Raji (cell line): Measurements from ENCODE around the gene TMPRSS2.

ENCODE experiments used
- POLR2A ChIP-seq: IDR thresholded peaks from 2 replicates; pipeline ENCODE4 v1.6.1; 2011; ENCODE audit warnings: low read depth, low read length, control low read depth; ENCODE audit not compliant: insufficient read depth

The TMPRSS2 gene

DNA sequence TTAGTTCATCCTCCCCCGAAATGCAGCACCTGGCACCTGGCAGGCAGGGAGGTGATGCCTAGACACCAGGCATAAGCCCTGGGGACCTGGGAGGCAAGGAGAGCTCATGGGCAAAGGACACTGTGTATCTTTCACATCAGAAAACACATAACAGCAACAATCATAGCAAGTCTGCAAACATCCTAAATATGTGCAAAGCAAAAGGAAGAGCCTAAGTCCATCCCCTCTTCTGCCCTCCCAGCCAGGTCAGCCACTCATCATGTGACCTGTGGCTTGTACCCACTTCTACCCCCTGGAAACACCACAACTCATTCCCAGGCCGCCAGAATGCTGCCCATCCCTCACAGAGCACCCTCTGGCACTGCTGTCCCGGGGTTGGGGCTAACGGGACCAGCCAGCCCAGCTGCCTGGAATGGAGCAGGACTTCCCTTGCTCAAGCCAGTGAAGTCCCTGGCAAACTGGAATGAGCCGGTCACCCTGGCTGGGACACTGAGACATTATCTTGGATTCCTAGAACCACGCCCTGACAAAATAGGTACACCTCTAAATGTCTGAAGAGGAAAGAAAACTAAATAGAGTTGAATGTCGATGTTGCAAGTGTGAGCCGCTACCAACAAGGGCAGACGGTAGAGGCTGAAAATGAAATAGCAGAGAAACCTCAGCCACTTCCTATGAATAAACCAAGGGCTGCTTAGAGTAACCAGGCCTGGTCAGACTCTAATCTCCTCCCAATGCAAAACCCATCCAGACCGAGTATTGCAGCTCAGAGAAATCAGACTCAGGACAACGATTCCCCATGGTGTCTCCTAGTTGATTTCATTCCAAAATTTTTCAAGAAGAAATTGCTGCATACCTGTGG, 29.4 kb downstream of the TMPRSS2 start:
- no peak for TF ChIP-seq POLR2A

DNA sequence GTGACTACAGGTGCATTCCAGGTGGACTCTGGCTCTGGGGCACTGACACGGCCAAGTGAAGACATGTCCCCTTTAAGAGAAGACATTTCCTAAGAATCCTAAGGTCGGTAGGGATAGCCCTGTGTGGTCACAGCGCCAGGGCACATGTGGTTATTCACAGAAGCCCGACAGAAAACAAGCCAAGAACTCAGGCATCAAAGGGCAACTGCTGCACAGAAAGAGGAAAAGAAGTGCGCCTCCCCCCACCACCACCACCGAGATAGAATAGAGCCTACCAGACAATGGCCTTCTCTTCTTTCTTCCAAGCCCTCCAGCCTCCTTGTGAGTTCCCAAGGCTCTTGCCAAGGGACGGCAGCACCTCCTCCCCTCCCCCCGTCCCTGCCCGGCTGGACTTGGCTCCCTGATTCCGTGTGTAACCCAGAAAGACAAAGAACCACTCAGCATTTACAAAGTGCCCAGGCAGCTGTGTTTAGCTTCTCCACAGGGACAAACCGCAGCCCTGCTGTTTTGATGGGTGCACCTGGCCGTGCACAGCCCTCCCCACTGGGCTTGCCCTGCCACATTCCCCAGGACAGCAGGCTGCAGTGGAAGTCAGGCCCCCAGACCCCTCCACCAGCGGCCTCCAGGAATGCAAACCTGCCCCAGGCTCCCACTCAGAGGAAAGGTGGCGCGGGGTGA, 30.2 kb downstream of the TMPRSS2 start:
- TF ChIP-seq POLR2A: no peak

DNA sequence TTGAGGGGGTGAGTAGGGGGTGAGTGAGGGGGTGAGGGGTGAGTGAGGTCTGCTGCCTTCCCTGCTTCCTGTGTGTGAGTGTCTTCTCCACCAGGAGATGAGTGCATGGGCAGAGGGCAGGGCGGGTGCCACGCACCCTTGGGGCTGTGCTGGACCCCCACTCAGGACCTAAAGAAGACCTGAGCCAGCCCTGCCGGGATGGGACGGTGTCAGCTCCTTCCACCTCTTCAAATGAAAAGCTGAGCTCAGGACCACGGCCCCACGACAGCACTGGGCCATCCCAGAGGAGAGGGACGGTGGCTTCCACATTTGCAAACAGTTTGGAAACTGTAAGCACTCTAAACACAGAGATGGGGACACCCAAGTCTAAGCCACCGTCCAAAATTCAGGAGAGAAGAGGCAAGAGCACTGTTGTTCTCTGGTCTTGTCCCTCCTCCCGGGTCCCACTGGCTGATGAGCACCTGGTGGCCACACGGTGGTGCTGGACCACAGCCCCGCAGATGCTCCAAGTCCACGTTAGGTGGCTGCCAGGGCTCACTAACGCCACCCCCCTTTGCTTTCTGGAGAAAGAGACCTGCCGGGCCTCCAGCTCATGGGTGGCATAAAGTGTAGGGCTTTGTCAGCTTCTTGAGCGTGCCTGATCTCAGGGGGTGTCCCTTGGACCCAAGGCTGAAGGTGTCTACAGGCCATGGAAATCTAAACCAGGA, 32.1 kb downstream of the TMPRSS2 start:
- no peak for TF ChIP-seq POLR2A

DNA sequence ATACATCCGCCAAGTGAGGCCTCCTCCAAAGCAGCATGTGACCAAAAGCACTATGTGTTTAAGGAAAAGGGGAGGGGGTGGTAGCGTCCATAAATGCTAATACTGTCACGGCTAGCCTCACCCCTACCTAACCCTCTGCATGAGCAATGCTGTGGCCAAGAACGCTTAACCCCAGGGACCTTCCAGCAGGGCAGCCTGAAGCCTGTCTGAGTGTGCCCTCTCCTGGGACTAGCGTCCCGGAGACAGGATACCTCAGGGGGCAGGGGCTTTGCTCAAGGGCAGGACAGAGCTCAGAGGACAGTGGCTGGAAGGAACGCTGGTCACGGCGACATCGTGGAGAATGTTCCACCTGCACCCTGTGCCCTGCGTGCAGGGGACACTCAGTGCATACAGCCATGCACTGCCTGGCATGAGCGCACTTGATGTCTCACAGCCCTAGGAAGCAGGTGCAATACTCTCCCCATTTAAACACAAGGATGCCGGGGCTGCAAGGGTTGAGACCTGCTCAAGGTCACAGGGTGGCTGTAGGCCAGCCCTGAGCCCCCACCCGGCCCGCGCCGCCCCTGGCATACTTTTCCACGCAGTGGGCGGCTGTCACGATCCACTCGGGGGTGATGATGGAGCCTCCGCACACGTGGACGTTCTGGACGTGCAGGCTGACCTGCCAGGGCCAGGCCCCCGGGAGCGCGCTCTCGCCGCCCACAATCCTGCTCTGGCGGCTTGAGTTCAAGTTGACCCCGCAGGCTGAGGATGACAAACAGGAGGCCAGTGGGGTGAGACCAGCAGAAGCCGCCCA, 35.0 kb downstream of the TMPRSS2 start:
- TF ChIP-seq POLR2A: no peak

DNA sequence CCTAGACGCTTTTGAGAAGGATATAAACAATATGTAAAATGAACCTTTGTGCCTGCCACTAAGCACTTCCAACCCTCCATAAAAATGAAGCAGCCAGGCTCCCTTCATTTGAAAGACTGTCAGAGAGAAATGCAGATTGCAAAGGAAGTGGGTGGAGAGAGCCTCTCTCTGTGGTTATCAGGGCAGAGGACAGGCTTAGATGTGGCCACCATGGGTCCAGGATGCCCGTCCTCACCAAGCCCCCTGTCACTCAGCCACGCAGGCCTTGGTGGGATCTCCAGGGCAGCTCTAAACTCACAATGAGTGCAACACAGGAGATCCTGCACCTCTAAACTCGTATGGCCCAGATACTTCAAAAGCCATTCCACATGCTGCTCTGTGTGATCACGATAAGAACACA, 37.9 kb downstream of the TMPRSS2 start:
- no peak for TF ChIP-seq POLR2A

DNA sequence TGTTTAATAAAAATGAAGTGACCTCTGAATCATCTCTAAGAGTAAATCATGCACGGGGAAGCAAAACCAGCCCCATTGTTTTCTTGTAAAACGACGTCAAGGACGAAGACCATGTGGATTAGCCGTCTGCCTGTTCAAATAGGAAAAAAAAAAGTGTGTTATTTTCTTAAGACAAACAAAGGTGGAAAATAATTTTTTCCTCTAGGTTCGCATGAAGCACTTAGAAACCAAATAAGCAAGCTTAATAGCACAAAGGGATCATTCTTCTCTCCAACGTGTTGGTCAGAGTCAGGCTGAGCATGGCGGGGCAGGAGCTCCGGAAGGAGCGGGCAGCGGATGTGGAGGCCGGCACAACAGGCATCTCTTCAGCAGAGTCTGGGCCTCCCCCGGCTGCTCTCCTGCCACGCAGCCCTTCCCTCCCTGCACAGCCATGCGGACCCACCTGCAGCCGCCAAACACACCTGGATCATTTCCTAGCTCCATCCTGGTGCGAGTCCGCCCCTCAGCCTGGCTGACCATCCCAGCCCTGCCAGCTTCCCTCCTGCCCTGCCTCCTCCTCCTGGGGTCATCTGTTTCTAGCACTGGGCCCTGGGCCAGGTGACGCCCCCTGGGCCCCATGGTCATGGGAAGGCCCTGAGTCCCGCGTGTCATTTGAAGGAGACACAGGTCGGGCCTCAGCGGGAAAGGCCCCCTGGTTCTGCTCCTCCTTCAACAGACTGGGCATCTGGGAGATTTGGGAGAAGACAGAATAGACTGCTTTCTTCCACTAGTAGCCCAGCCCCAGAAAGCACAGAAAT, 41.7 kb downstream of the TMPRSS2 start:
- TF ChIP-seq POLR2A: no peak

DNA sequence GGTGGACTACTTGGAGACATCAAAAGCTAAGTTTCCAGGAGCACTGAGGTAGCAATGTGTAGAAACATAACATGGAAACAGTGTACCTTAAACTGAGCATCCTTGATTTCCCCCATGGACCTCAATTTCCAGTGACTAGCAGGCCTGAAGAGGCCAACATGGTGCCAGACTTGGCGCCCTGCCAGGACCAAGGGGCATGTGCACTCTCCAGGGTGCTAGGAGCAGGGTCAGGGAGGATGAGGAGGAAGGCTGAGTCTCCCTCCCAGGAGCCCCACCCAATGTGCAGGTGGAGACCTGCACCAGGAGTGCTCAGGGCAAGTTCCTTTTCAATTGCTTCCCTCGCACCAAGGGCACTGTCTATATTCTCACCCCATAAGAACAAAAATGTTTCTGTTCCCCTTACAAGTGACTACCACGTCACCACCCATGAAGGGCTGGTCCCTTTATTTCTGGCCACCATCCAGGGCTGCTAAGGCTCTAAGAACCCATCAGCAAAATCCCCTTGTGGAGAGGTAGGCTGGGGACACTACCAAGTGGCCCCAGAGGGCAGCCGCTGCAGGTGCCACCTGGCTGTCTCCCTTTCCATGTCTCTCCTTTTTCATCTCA, 42.7 kb downstream of the TMPRSS2 start:
- no peak for TF ChIP-seq POLR2A

DNA sequence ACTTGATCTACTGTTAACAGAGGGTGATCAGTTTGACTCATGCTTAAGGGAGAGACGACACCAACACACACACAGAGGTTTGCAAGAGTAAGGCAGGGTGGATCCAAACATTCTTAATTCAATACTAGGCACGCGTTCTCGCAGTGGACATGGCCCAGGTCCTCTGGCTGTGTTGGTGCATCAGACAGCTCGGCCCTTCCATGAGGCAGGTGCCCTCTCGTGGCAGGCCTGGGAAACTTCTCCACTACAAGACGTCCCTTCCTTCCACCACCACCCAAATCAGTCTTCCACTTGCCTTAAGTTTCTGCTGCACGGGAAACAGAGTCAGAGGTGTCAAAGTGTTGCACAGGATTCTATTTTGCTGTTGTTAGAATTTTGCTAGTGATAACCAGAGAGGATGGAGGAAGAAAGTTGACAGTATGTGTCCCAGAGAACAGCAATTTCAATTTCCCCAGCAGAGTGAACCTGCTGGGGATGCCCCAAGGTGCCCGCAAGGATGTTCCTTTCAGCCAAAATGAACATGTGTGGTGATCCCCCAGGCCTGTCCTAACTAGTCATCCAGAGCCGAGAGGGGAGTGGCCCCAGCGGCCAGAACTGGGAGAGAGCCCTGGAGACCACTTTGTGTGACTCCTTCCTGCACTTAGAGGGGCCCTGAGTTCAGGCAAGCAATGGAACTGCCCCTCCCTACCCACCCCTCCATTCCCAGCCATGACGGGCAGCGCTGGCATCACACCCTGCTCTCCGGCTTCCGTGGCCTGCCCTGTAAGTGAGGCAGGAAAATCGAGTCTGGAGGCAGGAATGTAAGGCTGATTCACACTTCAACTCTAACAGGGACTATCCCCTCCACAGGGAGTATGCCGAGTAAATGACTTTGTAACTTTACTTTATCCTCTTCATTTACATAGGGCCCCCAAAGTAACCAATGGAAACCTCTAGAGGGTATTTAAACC, 47.1 kb downstream of the TMPRSS2 start:
- no peak for TF ChIP-seq POLR2A

DNA sequence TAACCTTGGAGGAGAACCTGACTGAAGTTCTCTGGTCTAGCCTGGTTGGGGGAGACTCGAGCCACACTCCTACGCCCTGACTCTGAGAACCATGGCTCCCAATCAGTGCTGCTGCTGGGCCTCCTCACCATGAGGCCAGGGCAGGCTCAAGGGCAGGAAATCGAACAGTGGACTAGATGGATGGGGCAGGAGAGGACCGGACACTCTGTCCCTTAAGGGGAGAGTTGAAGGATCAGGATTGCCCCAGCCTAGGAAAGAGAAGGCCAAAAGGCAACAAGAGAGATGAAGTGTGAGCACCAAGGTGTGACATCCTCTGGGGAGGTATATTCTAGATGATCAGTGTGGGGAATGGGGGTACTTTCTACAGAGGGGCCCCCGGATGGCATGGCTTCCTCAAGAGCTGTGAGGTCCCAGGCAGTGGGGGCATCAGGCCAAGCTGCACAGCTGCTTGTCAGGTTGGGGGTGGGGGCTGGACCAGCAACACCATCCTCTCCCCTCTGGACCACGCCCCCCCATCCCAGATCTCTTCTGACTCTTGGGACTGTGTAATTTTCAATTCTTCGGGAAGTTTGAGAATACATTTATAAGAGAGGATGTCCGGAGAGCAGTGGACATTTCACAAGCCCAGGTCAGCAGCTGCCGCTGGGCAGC, 47.9 kb downstream of the TMPRSS2 start:
- TF ChIP-seq POLR2A: no peak

DNA sequence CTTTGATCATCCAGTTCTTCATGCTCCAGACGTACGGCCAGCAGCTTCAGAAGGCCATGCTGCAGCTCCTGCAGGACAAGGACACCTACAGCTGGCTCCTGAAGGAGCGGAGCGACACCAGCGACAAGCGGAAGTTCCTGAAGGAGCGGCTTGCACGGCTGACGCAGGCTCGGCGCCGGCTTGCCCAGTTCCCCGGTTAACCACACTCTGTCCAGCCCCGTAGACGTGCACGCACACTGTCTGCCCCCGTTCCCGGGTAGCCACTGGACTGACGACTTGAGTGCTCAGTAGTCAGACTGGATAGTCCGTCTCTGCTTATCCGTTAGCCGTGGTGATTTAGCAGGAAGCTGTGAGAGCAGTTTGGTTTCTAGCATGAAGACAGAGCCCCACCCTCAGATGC, 49.4 kb downstream of the TMPRSS2 start:
- no peak for TF ChIP-seq POLR2A

DNA sequence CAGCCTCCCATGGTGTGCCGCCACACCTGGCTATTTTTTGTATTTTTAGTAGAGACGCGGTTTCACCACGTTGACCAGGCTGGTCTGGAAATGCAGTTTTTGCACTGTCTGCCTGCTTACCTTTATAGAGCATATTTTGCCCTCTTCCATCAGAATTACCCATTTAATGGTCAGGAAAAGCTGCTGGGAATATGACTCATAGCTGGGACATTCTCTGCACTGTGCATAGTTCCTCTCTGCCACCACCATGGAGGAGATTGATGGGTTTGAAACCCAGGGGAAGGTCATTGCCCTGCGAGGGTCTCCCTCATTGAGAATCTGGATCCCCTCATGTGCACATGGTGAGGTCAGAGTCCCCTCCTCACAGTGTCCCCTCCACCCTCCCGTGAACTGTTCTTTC, 49.8 kb downstream of the TMPRSS2 start:
- no peak for TF ChIP-seq POLR2A

DNA sequence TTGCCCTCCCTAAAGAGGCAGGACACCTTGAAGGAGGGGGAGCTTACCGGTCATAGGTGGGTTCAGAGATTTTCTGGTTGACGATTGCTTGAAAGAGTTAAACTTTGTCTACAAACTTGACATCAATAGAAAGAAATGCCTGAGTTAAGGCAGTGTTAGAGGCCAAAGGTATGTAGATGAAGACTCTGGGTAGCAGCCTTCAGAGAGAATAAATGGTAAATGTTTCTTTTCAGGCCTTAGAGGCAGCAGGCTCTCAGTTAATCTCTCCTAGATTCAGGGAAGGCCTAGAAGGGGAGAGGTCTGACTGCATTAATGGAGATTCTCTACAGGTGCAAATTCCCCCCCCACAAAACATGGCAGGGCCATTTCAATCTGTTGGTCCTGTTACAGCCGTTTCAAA, 54.2 kb downstream of the TMPRSS2 start:
- TF ChIP-seq POLR2A: no peak

DNA sequence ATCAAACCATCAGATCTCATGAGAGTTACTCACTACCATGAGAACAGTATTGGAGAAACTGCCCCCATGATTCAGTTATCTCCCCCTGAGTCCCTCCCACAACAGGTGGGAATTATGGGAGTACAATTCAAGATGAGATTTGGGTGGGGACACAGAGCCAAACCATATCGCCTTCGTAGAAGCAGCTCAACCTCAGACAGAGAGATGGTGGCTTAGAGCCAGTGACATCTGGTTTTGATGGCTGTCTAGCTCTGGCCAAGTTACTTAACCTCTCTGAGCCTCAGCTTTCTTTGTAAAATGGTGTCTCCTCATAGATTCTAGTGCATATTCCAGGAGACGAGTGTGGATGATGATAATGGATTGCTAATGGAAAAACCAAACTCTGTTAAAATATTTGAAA, 54.8 kb downstream of the TMPRSS2 start:
- no peak for TF ChIP-seq POLR2A
